B cell (primary cell): Measurements from ENCODE around the gene NELFA. TPM values are rescaled to one million over a fixed set of nuclear protein-coding genes. Genes with fewer than 3 reads are reported as not detected.

Source experiments
- ATAC-seq: fragments of 200-7000 bp; cut with Tn5 transposase; one replicate; pipeline ENCODE4 v1.10.0; 2021; ENCODE audit warnings: low read depth, mild to moderate bottlenecking, moderate number of reproducible peaks, moderate library complexity
- CTCF ChIA-PET: fragments of 350-600 bp; sonication (Branson Sonifier 250); formaldehyde crosslinking; loops from one replicate; lab custom pipeline; 2021; ENCODE audit warnings: antibody characterized with exemption, inconsistent platforms; lab: Charles Lee
- POLR2A ChIA-PET: fragments of 350-600 bp; sonication (Branson Sonifier 250); formaldehyde crosslinking; loops from one replicate; lab custom pipeline; 2021; ENCODE audit warnings: antibody characterized with exemption; lab: Charles Lee
- DNase-seq: peaks from one replicate; pipeline ENCODE4 v3.0.0; 2013
- H2AFZ ChIP-seq: 2 replicates; pipeline ENCODE4 v1.6.1; 2012; ENCODE audit warnings: mild to moderate bottlenecking, low read depth, low read length; ENCODE audit not compliant: insufficient read depth, poor library complexity, severe bottlenecking
- H3K27ac ChIP-seq, 2 donors: 1 replicate in 1 of 2; 2 replicates in 1 of 2; pipeline ENCODE4 v1.5.1; 2012 to 2013; ENCODE audit warnings: low read length in 2 of 2, mild to moderate bottlenecking in 2 of 2, moderate library complexity in 1 of 2
- H3K27me3 ChIP-seq, 4 experiments: fragments of 200-600 bp in 1 of 4; sonication (generic) in 1 of 4; replicated peaks in 1 of 4; 1 replicate in 2 of 4; 2 replicates in 2 of 4; pipeline versions ENCODE4 v1.6.1 to v1.7.0; 2013 to 2016; ENCODE audit warnings: low read length in 3 of 4, mild to moderate bottlenecking in 2 of 4, mixed read lengths in 1 of 4, moderate library complexity in 1 of 4; ENCODE audit not compliant: insufficient read depth in 4 of 4, control insufficient read depth in 3 of 4; ENCODE audit errors: control extremely low read depth in 1 of 4
- H3K36me3 ChIP-seq, 2 experiments: replicated peaks in 1 of 2; 1 replicate in 1 of 2; 2 replicates in 1 of 2; pipeline versions ENCODE4 v1.6.1 to v1.7.1; 2013; ENCODE audit warnings: low read length in 1 of 2; ENCODE audit not compliant: insufficient read depth in 2 of 2, control insufficient read depth in 1 of 2; ENCODE audit errors: control extremely low read depth in 1 of 2, extremely low read depth in 1 of 2
- H3K4me1 ChIP-seq, 2 donors: fragments of 200-600 bp in 1 of 2; sonication (generic) in 1 of 2; 1 replicate in 1 of 2; 2 replicates in 1 of 2; pipeline versions ENCODE4 v1.5.1 to v1.6.1; 2013 to 2017; ENCODE audit warnings: low read length in 2 of 2; ENCODE audit not compliant: control insufficient read depth in 2 of 2, insufficient read depth in 2 of 2
- H3K4me2 ChIP-seq: replicated peaks from 2 replicates; pipeline ENCODE3; 2012; ENCODE audit warnings: mild to moderate bottlenecking, low read depth, low read length; ENCODE audit not compliant: poor library complexity, severe bottlenecking
- H3K4me3 ChIP-seq, 5 experiments: fragments of 200-600 bp in 1 of 5; sonication (generic) in 1 of 5; 1 replicate in 3 of 5; 2 replicates in 2 of 5; pipeline versions ENCODE4 v1.5.1 to v1.7.0; 2011 to 2016; ENCODE audit warnings: low read length in 4 of 5, mild to moderate bottlenecking in 4 of 5, low read depth in 2 of 5, control low read depth in 1 of 5, moderate library complexity in 1 of 5; ENCODE audit not compliant: insufficient read depth in 1 of 5; ENCODE audit errors: control extremely low read depth in 1 of 5, extremely low read depth in 1 of 5
- H3K79me2 ChIP-seq: fragments of 200-600 bp; sonication (generic); one replicate; pipeline ENCODE4 v1.6.0; 2016; ENCODE audit warnings: low read length; ENCODE audit not compliant: control insufficient read depth, insufficient read depth
- H3K9ac ChIP-seq: fragments of 200-600 bp; sonication (generic); 2 replicates; pipeline ENCODE4 v1.6.1; 2017; ENCODE audit warnings: mild to moderate bottlenecking, low read length, moderate library complexity
- H3K9me3 ChIP-seq, 3 donors: one replicate each; pipeline versions ENCODE4 v1.6.1 to v1.7.1; 2013; ENCODE audit warnings: low read length in 2 of 3; ENCODE audit not compliant: control insufficient read depth in 2 of 3, insufficient read depth in 1 of 3; ENCODE audit errors: control extremely low read depth in 1 of 3
- H4K20me1 ChIP-seq: 2 replicates; pipeline ENCODE4 v1.6.0; 2012; ENCODE audit warnings: mild to moderate bottlenecking, low read length; ENCODE audit not compliant: insufficient read depth, control insufficient read depth, poor library complexity, severe bottlenecking
- H3K27ac Mint-ChIP-seq: one replicate; pipeline ENCODE4 v1.8.0; 2021; ENCODE audit warnings: mixed read lengths
- H3K27me3 Mint-ChIP-seq: one replicate; pipeline ENCODE4 v1.8.0; 2021; ENCODE audit warnings: mixed read lengths
- H3K4me1 Mint-ChIP-seq: one replicate; pipeline ENCODE4 v1.8.0; 2021; ENCODE audit warnings: mixed read lengths
- H3K4me3 Mint-ChIP-seq: one replicate; pipeline ENCODE4 v1.8.0; 2021; ENCODE audit warnings: mixed read lengths
- H3K9me3 Mint-ChIP-seq: one replicate; pipeline ENCODE4 v1.8.0; 2022; ENCODE audit warnings: mixed read lengths; ENCODE audit not compliant: insufficient read depth
- EZH2 ChIP-seq: IDR thresholded peaks from 2 replicates; pipeline ENCODE4 v1.6.1; 2012; ENCODE audit warnings: borderline replicate concordance, low read depth, mild to moderate bottlenecking, moderate library complexity, low read length; ENCODE audit not compliant: insufficient read depth, poor library complexity, severe bottlenecking
- WGBS: methylation state at CpG from one replicate; pipeline ENCODE4 v1.1.5; 2013; ENCODE audit warnings: missing lambda C conversion rate; ENCODE audit not compliant: insufficient coverage; 5-methylcytosine and 5-hydroxymethylcytosine counted together
- intact Hi-C: fragments of 100-400 bp; cut with micrococcal nuclease; formaldehyde crosslinking; loops from one replicate; pipeline ENCODE4 v1.10.0; 2022
- polyA plus RNA-seq: library from polyadenylated mRNA; depleted of rRNA; stranded (reverse); fragments of >200 nt; gene quantifications from 2 replicates; pipeline ENCODE4 v1.2.3, GENCODE V29; 2012
- total RNA-seq, 2 donors: library from RNA; stranded (reverse); fragments of 120-200 nt in 1 of 2; gene quantifications; 1 replicate in 1 of 2; 2 replicates in 1 of 2; pipeline versions ENCODE4 v1.2.3 to v1.2.4, GENCODE V29; 2013 to 2022
- TF ChIP-seq, protein P1 (sequence below): fragments of 200-600 bp; IDR thresholded peaks from one replicate; pipeline ENCODE4 v1.8.0; 2022; ENCODE audit warnings: antibody characterized with exemption, mild to moderate bottlenecking

Gene NELFA
- total and polyA plus RNA-seq, 2 donors (not counting 1 experiment from before 2014, with no cell fraction given): 42.8 to 60.7 TPM

DNA sequence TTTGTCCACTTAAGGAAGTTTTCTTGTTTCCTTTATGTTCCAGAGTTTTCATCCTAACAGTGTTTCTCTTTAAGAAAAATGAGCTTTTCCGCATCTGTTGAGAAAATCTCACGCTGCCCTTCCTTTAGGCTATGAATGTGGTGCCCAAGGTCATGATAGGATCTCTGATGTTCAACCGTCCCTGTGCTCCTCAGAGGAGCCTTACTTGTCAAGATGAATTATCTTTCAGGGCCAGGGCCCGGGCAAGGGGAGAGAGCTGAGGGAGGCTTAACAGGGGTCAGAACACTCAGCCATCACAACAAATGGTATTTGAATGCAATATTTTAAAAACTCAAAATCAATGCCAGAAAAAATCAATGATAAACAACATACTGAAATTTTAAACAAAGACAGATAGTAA, 6.2 kb upstream of the NELFA start:
- Histone ChIP-seq H3K36me3 (no peaks in the 10 kb centered on the region), H3K4me3 (no peak overlapping the region), H4K20me1 (no peaks in the 10 kb centered on the region), H3K4me1 (peaks cover 0 to 3% of the 10 kb centered on the region in 2 donors), H3K27ac (no peak overlapping the region), H3K9me3 (peaks cover 0 to 4% (median 0%) of the 10 kb centered on the region in 3 donors), H3K27me3 (peaks cover 0 to 7% (median 6%) of the 10 kb centered on the region in 4 experiments), H2AFZ (no peak overlapping the region), H3K4me2 (no peak overlapping the region), H3K79me2 (no peaks in the 10 kb centered on the region), H3K9ac (no peak overlapping the region)
- Mint-ChIP-seq H3K9me3 (no peaks in the 10 kb centered on the region), H3K4me3 (no peak overlapping the region), H3K27me3 (peaks cover 20% of the 10 kb centered on the region), H3K4me1 (peaks cover 5% of the 10 kb centered on the region), H3K27ac (no peak overlapping the region)
- TF ChIP-seq, protein P1, sequence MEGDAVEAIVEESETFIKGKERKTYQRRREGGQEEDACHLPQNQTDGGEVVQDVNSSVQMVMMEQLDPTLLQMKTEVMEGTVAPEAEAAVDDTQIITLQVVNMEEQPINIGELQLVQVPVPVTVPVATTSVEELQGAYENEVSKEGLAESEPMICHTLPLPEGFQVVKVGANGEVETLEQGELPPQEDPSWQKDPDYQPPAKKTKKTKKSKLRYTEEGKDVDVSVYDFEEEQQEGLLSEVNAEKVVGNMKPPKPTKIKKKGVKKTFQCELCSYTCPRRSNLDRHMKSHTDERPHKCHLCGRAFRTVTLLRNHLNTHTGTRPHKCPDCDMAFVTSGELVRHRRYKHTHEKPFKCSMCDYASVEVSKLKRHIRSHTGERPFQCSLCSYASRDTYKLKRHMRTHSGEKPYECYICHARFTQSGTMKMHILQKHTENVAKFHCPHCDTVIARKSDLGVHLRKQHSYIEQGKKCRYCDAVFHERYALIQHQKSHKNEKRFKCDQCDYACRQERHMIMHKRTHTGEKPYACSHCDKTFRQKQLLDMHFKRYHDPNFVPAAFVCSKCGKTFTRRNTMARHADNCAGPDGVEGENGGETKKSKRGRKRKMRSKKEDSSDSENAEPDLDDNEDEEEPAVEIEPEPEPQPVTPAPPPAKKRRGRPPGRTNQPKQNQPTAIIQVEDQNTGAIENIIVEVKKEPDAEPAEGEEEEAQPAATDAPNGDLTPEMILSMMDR: no peak
- TF ChIP-seq EZH2: no peak
- POLR2A ChIA-PET: no interaction called here
- DNase-seq (no peak), ATAC-seq (no peak)
- intact Hi-C loops: no loop called here
- WGBS: 90% methylated on average over 3 of the region's 4 CpGs
- CTCF ChIA-PET: no interaction called here

DNA sequence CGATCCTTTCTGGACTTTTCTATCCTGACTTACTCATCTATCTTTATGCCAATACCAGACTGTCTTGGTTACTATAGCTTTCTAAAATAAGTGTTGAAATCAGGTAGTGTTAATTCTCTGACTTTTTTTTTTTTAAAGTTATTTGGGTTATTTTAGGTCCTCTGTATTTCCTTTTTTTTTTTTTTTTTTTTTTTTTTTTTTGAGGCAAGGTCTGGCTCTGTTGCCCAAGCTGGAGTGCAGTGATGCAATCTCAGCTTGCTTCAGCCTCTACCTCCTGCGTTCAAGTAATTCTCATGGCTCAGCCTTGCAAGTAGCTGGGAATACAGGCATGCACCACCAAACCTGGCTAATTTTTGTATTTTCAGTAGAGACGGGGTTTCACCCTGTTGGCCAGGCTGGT, 2.8 kb upstream of the NELFA start:
- peaks cover 4% of the 10 kb centered on the region for H3K27me3 Mint-ChIP-seq
- H3K4me1 Mint-ChIP-seq: peaks cover 19% of the 10 kb centered on the region
- H3K79me2 ChIP-seq: peaks cover 22% of the 10 kb centered on the region
- H4K20me1 ChIP-seq: no peaks in the 10 kb centered on the region
- ATAC-seq (no peak), DNase-seq (no peak)
- H3K9me3 Mint-ChIP-seq: no peaks in the 10 kb centered on the region
- H3K4me2 ChIP-seq: no peak overlapping the region
- no peaks in the 10 kb centered on the region for H3K9me3 ChIP-seq
- no peaks in the 10 kb centered on the region for H3K36me3 ChIP-seq
- 96% methylated on average over 2 of the region's 3 CpGs for WGBS
- H3K9ac ChIP-seq: no peak overlapping the region
- H3K27me3 ChIP-seq: no peaks in the 10 kb centered on the region
- ChIA-PET POLR2A (interaction anchor here (0.7 kb wide), 1 partner anchor 139 kb away, joined by 5 read pairs; no protein-coding TSS in a partner anchor), CTCF (no interaction called here)
- H3K27ac ChIP-seq: no peak overlapping the region
- peaks cover 10 to 21% of the 10 kb centered on the region in 2 donors for H3K4me1 ChIP-seq
- TF ChIP-seq EZH2: no peak
- TF ChIP-seq, protein P1: no peak
- H2AFZ ChIP-seq: no peak overlapping the region
- intact Hi-C loops: no loop called here
- no peak overlapping the region for H3K4me3 Mint-ChIP-seq
- no peak overlapping the region for H3K27ac Mint-ChIP-seq
- no peak overlapping the region for H3K4me3 ChIP-seq
